Osteoblast (primary cell): ENCODE results near the gene PTGER1. TPM values are rescaled to one million over a fixed set of nuclear protein-coding genes. Genes with fewer than 3 reads are reported as not detected.

ENCODE experiments used
- DNase-seq: peaks from one replicate; pipeline ENCODE4 v3.0.0; 2011; ENCODE audit warnings: low spot score, mixed read lengths; ENCODE audit not compliant: insufficient read length; ENCODE audit errors: missing footprints
- H2AFZ ChIP-seq: 2 replicates; pipeline ENCODE4 v1.6.0; 2011; ENCODE audit warnings: mild to moderate bottlenecking, low read length
- H3K27ac ChIP-seq: 2 replicates; pipeline ENCODE4 v1.5.1; 2011; ENCODE audit warnings: mild to moderate bottlenecking, low read depth, low read length, moderate library complexity
- H3K27me3 ChIP-seq: 2 replicates; pipeline ENCODE4 v1.6.0; 2012; ENCODE audit warnings: mild to moderate bottlenecking, control low read depth, inconsistent platforms, low read length, moderate library complexity; ENCODE audit not compliant: insufficient read depth
- H3K36me3 ChIP-seq: 2 replicates; pipeline ENCODE4 v1.5.1; 2011; ENCODE audit warnings: mild to moderate bottlenecking, low read length, control low read depth, moderate library complexity; ENCODE audit not compliant: insufficient read depth
- H3K4me1 ChIP-seq: 2 replicates; pipeline ENCODE4 v1.5.1; 2011; ENCODE audit warnings: mild to moderate bottlenecking, low read length, control low read depth, moderate library complexity; ENCODE audit not compliant: insufficient read depth
- H3K4me2 ChIP-seq: 2 replicates; pipeline ENCODE4 v1.6.0; 2011; ENCODE audit warnings: mild to moderate bottlenecking, low read length; ENCODE audit not compliant: insufficient read depth
- H3K4me3 ChIP-seq: fragments of 200-600 bp; sonication (generic); 3 replicates; pipeline ENCODE4 v1.5.1; 2012; ENCODE audit warnings: mild to moderate bottlenecking, low read length, inconsistent platforms; ENCODE audit not compliant: insufficient read depth
- H3K79me2 ChIP-seq: 2 replicates; pipeline ENCODE4 v1.6.0; 2012; ENCODE audit warnings: mild to moderate bottlenecking, low read length, control low read depth, inconsistent platforms; ENCODE audit not compliant: insufficient read depth
- H3K9me3 ChIP-seq: 2 replicates; pipeline ENCODE4 v1.5.1; 2011; ENCODE audit warnings: low read depth, low read length, control low read depth
- H4K20me1 ChIP-seq: 2 replicates; pipeline ENCODE4 v1.6.0; 2012; ENCODE audit warnings: mild to moderate bottlenecking, low read length, control low read depth; ENCODE audit not compliant: insufficient read depth
- CTCF ChIP-seq: IDR thresholded peaks from 2 replicates; pipeline ENCODE4 v1.5.1; 2011; ENCODE audit warnings: mild to moderate bottlenecking, low read depth, low read length, moderate library complexity; ENCODE audit errors: extremely low read depth
- total RNA-seq: library from RNA; depleted of rRNA; stranded (reverse); fragments of >200 nt; gene quantifications from 2 replicates; pipeline ENCODE4 v1.2.3, GENCODE V29; 2012

PTGER1 gene
- 0.72 and 0.88 TPM in 2 replicates for total RNA-seq

GRCh38 chr19:14475251-14476073 is at the start of gene PTGER1:
Gene PTGER1, minus strand, starts transcription at chr19:14475354. Its CDS starts 1,034 bp downstream, at chr19:14474320.
- Histone ChIP-seq H3K4me2 (peak within 1 kb of the TSS; percentile 51), H3K4me1 (peaks cover 24% of the 10 kb centered on the region), H2AFZ (no peak within 1 kb of the TSS), H3K27ac (no peak within 1 kb of the TSS), H3K9me3 (no peaks in the 10 kb centered on the region), H3K27me3 (peaks cover 9% of the 10 kb centered on the region), H4K20me1 (peaks cover 37% of the 10 kb centered on the region), H3K79me2 (no peaks in the 10 kb centered on the region), H3K4me3 (peak within 1 kb of the TSS; percentile 28), H3K36me3 (peaks cover 18% of the 10 kb centered on the region)
- DNase-seq = peak; percentile 95
- peak; percentile 28 for TF ChIP-seq CTCF

GRCh38 chr19:14520543-14520942 is 45.4 kb upstream of the PTGER1 start:
- Histone ChIP-seq H3K4me3 (no peak overlapping the region), H3K4me1 (peaks cover 31% of the 10 kb centered on the region), H3K9me3 (no peaks in the 10 kb centered on the region), H3K27ac (peak overlapping the region; percentile 77), H4K20me1 (peaks cover 16% of the 10 kb centered on the region), H3K27me3 (no peaks in the 10 kb centered on the region), H3K79me2 (peaks cover 25% of the 10 kb centered on the region), H3K36me3 (peaks cover 8% of the 10 kb centered on the region), H3K4me2 (no peak overlapping the region), H2AFZ (no peak overlapping the region)
- DNase-seq = no peak
- TF ChIP-seq CTCF = no peak

GRCh38 chr19:14519860-14520407 is 44.8 kb upstream of the PTGER1 start:
- Histone ChIP-seq H3K4me3 (no peak overlapping the region), H3K4me1 (peaks cover 34% of the 10 kb centered on the region), H3K27ac (peak overlapping the region; percentile 77), H3K79me2 (peaks cover 31% of the 10 kb centered on the region), H3K9me3 (no peaks in the 10 kb centered on the region), H2AFZ (no peak overlapping the region), H3K36me3 (peaks cover 14% of the 10 kb centered on the region), H3K4me2 (peak overlapping the region; percentile 44), H4K20me1 (peaks cover 22% of the 10 kb centered on the region), H3K27me3 (no peaks in the 10 kb centered on the region)
- DNase-seq = peak; percentile 87
- TF ChIP-seq CTCF = no peak

- Histone ChIP-seq H3K36me3 (peaks cover 20% of the 10 kb centered on the region), H4K20me1 (peaks cover 28% of the 10 kb centered on the region), H3K4me3 (no peak overlapping the region), H3K9me3 (no peaks in the 10 kb centered on the region), H3K27ac (peak overlapping the region; percentile 84), H3K27me3 (no peaks in the 10 kb centered on the region), H3K4me1 (peaks cover 34% of the 10 kb centered on the region), H3K79me2 (peaks cover 37% of the 10 kb centered on the region), H3K4me2 (peak overlapping the region; percentile 85), H2AFZ (no peak overlapping the region)
- no peak for TF ChIP-seq CTCF
- peak; percentile 58 for DNase-seq
These were observed 44.2 kb upstream of the PTGER1 start for GRCh38 chr19:14519245-14519859.
